Mucosa of descending colon (tissue), 3 donors: Measurements from ENCODE around the gene COL5A3. TPM values are rescaled to one million over a fixed set of nuclear protein-coding genes. Genes with fewer than 3 reads are reported as not detected.

Source experiments
- ATAC-seq: fragments of 200-7000 bp; cut with Tn5 transposase; one replicate; pipeline ENCODE4 v1.9.1; 2020; ENCODE audit warnings: mild to moderate bottlenecking, moderate library complexity
- DNase-seq, 3 donors: peaks; one replicate each; pipeline ENCODE4 v3.0.0-alpha.2; 2020
- H3K36me3 ChIP-seq: fragments of 200-600 bp; one replicate; pipeline ENCODE4 v1.8.0; 2021; ENCODE audit warnings: low read depth, mild to moderate bottlenecking
- H3K4me1 ChIP-seq: fragments of 200-600 bp; one replicate; pipeline ENCODE4 v1.8.0; 2021; ENCODE audit warnings: low read depth, mild to moderate bottlenecking
- H3K4me3 ChIP-seq: fragments of 200-600 bp; one replicate; pipeline ENCODE4 v1.8.0; 2021; ENCODE audit warnings: mild to moderate bottlenecking
- H3K9me3 ChIP-seq: fragments of 200-600 bp; one replicate; pipeline ENCODE4 v1.8.0; 2021; ENCODE audit warnings: mild to moderate bottlenecking
- intact Hi-C, 2 donors: fragments of 100-400 bp; cut with DNase I in 1 of 2; cut with micrococcal nuclease in 1 of 2; formaldehyde crosslinking; loops; one replicate each; pipeline versions ENCODE4 v1.11.0 to v1.11.1; 2022; cut with DNase I, micrococcal nuclease
- total RNA-seq, 3 donors: library from RNA; stranded (reverse); fragmentation: NEBNext Ultra II Directional in 2 of 3; extraction: Animal tissue kit (Norgen Biotek cat#: 25700) in 2 of 3; gene quantifications; one replicate each; pipeline versions ENCODE4 v1.2.1 to v1.2.4, GENCODE V29; 2021 to 2023
- TF ChIP-seq, protein P1 (sequence below): fragments of 200-600 bp; IDR thresholded peaks from one replicate; pipeline ENCODE4 v1.8.0; 2022; ENCODE audit warnings: antibody characterized with exemption, mild to moderate bottlenecking
- donor health status: DM: no; HTN: no; CAD: no; lungs with moderate emphysema.
- donor health status: DM: no; HTN: no; CAD: no.
- donor health status: DM: no; HTN: yes; CAD: no.

COL5A3 gene
- total RNA-seq, 3 donors from 2014 or later, result 1.9 to 7.2 (median 5.5) TPM

DNA sequence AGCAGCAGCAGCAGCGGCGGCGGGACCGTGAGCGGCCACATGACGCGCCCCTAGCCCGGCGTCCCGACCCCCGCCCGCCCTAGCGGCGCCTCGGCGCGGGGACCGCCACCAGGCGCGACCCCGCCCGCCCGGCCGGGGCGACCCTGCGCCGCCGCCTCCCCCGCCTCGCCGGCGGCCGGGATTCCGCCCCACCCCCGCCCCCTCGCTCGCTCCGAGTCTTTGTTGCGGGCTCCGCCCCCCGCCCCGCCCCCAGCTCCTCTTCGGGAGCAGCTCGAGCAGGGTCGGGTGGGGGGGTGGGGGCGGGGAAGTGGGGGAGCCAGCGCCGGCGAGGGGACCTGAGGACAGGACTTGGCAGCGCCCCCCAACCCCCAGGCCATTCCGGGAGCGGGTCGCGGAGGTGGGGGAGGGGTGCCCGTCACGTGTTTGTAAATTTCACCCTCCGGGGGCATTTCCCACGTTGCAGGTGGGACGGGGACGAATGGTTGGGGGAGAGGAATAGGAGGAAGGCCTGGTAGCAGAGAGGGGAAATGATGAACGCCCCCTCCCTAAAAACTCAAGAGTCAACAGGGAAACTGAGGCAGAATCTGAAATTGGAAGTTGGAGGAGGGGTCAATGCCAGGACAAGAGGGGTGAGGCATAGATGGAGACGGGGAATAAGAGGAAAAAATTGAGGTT is 73.8 kb downstream of the COL5A3 start, which contains the start of gene OLFM2:
TSS of gene OLFM2 (minus strand) at position 190 of the 675 bp plus-strand sequence. CDS start at position 41, 149 bp downstream.
- no peak within 1 kb of the TSS for H3K4me3 ChIP-seq
- intact Hi-C loops, result loop anchor here in 1 of 2 donors (10.0 kb wide), 1 partner anchor 58 kb away; no protein-coding TSS in a partner anchor
- DNase-seq, result no peak
- H3K9me3 ChIP-seq, result no peaks in the 10 kb centered on the region
- ATAC-seq, result no peak
- TF ChIP-seq, protein P1, sequence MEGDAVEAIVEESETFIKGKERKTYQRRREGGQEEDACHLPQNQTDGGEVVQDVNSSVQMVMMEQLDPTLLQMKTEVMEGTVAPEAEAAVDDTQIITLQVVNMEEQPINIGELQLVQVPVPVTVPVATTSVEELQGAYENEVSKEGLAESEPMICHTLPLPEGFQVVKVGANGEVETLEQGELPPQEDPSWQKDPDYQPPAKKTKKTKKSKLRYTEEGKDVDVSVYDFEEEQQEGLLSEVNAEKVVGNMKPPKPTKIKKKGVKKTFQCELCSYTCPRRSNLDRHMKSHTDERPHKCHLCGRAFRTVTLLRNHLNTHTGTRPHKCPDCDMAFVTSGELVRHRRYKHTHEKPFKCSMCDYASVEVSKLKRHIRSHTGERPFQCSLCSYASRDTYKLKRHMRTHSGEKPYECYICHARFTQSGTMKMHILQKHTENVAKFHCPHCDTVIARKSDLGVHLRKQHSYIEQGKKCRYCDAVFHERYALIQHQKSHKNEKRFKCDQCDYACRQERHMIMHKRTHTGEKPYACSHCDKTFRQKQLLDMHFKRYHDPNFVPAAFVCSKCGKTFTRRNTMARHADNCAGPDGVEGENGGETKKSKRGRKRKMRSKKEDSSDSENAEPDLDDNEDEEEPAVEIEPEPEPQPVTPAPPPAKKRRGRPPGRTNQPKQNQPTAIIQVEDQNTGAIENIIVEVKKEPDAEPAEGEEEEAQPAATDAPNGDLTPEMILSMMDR, result no peak
- no peaks in the 10 kb centered on the region for H3K36me3 ChIP-seq
- H3K4me1 ChIP-seq, result peaks cover 6% of the 10 kb centered on the region

DNA sequence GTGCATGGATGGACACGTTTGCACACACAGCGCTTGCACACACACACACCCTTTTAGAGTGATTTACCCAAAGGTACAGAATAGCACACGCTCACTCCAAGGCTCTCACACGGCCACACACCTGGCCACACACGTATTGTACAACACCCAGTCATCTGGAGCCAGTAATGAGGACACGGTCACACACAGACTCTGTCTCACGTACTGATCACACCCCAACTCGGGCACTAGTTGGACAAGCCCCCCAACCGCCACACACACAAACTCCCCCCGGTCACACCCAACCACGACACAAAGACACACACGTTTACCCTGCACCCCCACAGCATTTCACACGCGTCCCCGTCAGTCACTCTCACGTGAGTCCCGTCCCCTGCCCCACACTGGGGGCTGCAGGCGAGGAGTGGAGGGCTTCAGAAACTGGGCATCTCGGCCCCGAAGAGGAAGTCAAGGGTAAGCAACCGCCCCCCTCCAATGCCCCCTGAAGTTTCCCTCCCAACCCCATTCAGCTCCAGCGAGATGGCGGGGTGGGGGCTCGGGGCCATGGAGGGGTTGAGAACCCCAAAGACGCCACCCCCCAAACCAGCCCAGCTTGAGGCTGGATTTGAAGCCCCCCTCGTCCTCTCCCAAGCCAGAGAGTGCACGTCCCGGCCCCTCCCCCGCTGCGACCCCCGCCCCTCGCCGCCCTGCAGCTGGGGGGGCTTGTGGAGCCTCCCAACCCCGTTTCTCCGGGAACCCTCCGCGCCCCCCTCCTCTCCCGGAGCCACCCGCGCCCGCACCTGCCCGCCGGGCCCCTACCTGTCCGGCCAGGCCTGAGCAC is 74.6 kb downstream of the COL5A3 start:
- no peak for ATAC-seq
- intact Hi-C loops, result loop anchor here in 1 of 2 donors (10.0 kb wide), 1 partner anchor 59 kb away; no protein-coding TSS in a partner anchor
- no peak for DNase-seq

DNA sequence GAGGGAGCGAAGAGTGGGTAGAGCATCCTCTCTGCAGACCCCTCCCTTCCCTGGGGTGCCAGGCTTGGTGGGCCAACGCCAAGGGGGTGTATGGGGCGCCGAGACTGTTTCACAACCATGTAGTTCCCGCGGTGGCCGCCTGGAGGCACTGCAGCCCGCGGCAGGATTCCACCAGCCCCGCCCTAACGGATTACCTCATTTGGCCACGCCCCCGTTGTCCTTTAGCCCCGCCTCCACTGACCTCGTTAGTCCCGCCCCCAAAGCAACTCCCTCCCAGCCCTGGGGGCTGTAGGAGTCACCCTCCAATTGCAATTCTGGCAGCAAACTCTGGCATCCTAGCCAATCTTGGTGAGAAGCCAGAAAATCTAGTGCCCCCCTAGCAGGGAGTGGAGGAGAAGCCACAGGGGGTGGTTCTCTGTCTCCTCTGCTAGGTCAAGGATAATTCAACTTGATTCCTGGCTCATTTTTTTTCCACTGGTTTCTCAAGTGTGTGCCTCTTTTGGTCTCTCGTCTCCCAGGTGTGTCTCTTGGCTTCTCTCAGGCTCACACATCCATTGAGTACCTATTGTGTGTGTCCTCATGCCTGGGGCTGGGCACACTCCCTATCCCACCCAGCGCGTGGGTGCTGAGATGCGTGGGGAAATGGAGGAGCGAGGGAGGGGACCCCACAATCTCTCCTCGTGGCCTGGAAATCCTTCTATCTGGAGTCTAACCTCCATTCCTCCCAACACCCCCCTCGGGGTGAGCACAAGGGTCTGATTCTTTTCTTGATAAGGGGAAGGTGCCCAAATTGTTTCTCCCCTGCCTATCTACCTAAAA is 76.0 kb downstream of the COL5A3 start:
- Histone ChIP-seq H3K4me3 (no peak overlapping the region), H3K9me3 (no peaks in the 10 kb centered on the region), H3K4me1 (peaks cover 13% of the 10 kb centered on the region), H3K36me3 (no peaks in the 10 kb centered on the region)
- TF ChIP-seq, protein P1, result peak; percentile 63
- ATAC-seq, result peak; percentile 98
- DNase-seq, result peak; percentile 74 to 75 (median 74)
- intact Hi-C loops, result loop anchor here (5.0 to 10.0 kb wide), 2 partner anchors 60 to 93 kb away; no protein-coding TSS in a partner anchor

More for the DNA sequence above, 74.6 kb downstream of the COL5A3 start:
- Histone ChIP-seq H3K36me3 (no peaks in the 10 kb centered on the region), H3K9me3 (no peaks in the 10 kb centered on the region), H3K4me1 (peaks cover 13% of the 10 kb centered on the region), H3K4me3 (no peak overlapping the region)
- TF ChIP-seq, protein P1, result no peak

DNA sequence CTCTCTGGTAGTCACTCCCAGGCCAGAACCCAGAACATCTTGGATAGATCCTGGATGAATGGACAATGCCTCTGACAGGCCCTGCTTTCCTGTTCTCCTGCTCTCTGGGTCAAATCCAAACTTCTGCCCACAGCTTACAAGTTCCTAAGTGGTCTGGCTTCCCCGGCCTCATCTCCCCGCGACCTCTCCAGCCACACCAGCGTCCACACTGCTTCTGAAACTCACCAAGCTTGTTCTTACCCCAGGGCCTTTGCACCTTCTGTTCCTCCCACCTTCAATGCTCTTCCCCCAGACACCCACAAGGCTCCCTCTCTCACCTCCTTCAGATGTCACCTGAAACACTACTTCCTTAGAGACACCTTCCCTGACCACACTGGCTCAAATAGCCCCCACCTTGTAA is 77.5 kb downstream of the COL5A3 start:
- no peak overlapping the region for H3K4me3 ChIP-seq
- TF ChIP-seq, protein P1, result no peak
- peaks cover 13% of the 10 kb centered on the region for H3K4me1 ChIP-seq
- no peaks in the 10 kb centered on the region for H3K9me3 ChIP-seq
- intact Hi-C loops, result loop anchor here (5.0 to 10.0 kb wide), 2 partner anchors 62 to 94 kb away; no protein-coding TSS in a partner anchor
- DNase-seq (no peak), ATAC-seq (no peak)
- H3K36me3 ChIP-seq, result no peaks in the 10 kb centered on the region

DNA sequence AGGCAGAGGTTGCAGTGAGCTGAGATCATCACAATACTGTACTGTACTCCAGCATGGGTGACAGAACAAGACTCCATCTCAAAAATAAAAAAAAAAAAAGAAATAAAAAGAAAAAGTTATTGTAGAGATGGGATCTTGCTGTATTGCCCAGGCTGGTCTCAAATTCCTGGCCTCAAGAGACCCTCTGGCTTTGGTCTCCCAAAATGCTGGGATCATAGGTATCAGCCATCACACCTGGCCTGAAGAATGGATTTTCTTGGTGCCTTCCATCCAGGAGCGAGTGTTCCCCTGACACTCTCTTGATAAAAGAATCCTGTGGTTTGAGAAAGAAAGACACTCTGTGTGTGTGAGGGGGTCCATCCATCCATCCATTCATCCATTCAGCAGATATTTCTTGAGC is 78.7 kb downstream of the COL5A3 start:
- DNase-seq, result no peak
- Histone ChIP-seq H3K9me3 (no peaks in the 10 kb centered on the region), H3K4me1 (peaks cover 11% of the 10 kb centered on the region), H3K4me3 (no peak overlapping the region), H3K36me3 (no peaks in the 10 kb centered on the region)
- TF ChIP-seq, protein P1, result no peak
- no peak for ATAC-seq
- intact Hi-C loops, result loop anchor here (5.0 to 10.0 kb wide), 2 partner anchors 63 to 96 kb away; no protein-coding TSS in a partner anchor
